GM18508 (cell line): ENCODE measurements around the gene PGAP2.
"Not testable (repeated sequence)": the region's sequence is repeated elsewhere in the genome, so short reads cannot be mapped to it uniquely, and the experiment has no call there.

Experiments used
- ATAC-seq: cut with Tn5 transposase; IDR thresholded peaks from one replicate; pipeline ENCODE4 v1.9.1; 2021; ENCODE audit warnings: moderate number of reproducible peaks; ENCODE audit not compliant: insufficient read depth, unreplicated experiment

The PGAP2 gene

DNA sequence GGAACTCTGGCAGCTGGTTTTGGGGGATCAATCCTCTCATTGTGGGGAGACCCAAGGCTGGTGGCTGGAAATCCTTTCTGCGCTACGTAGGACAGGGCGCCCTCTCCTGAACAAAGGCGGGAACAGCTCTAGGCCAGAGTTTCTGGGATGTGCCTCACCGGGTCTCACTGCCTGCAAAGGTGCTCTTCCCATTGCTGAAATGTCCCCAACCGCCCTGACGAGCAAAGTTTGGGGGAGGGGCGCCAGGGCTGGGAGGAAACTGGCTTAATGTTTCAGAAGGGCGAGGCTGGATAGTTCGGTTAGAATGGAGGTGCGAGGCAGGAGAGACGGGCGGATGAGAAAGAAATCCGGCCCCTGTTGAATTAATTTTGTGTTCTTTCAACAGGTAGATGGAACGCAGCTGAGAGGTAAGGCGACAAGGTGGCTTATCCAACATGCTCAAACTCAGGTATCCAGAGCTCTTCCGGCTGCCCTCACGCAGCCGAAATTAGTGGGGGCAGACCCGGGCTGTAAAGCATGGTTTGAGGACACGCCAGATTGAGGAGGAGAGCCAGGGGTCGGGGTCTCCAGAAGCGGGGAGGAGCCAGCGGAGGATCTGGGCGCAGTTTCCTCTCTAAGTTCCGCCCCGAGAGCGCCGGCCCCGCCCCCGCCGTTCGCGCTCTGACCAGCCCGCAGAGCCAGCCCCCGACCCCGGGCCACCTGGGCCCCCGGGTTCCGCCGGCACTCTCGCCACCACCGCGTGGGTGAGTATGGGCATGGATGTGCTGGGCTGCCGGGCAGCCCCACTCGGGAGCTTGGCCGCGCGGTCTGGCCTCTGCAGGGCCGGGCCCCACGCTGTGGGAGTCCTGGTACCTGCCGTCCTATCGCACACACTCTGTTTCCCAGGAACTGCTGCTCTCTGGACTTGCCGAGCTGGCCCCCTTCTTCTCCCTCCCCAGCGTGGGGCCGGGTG is at the start of gene PGAP2:
Gene PGAP2, plus strand, starts transcription at position 652 of the 952 bp plus-strand sequence. CDS start 2,700 bp downstream, outside the sequence.
- ATAC-seq, result no peak

DNA sequence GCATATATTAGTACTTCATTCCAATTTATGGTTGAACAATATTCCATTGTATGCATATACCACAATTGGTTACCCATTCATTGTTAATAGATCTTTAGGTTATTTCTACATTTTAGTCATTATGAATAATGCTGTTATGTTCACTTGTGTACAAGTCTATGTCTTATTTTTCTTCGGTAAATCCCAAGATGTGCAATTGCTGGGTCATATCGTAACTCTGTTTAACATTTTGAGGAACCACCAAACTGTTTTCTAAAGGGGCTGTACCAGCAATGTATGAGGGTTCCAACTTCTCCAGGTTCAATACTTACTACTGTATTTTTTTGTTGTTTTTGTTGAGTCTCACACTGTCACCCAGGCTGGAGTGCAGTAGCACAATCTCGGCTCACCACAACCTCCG is 44.1 kb upstream of the PGAP2 start:
- ATAC-seq, result no peak

DNA sequence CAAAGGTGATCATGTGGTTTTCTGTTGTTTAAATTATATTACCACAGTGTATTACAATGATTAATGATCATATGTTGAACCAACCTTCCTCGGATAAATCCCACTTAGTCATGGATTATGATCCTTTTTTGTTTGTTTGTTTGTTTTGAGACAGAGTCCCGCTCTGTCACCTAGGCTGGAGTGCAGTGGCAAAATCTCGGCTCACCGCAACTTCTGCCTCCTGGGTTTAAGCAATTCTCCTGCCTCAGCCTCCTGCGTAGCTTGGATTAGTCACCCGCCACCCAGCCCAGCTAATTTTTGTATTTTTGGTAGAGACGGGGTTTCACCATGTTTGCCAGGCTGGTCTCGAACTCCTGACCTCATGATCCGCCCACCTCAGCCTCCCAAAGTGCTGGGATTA is 41.5 kb upstream of the PGAP2 start:
- ATAC-seq, result not testable (repeated sequence)

DNA sequence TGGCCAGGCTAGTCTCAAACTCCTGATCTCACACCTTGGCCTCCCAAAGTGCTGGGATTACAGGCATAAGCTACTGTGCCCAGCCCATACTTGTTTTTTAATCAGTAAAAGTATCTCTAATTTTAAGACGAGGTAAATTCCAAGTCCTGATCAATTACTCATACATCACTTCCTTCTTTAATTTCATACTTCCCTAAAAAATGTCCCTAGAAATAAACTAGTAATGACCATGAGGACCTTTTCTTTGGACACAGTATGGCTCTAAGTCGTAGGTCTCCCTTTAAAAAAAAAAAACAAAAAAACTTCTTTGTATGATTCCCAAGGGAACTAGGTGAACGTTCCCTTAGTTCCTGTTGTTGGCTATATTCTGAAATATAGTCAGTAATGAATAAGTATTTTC is 40.8 kb upstream of the PGAP2 start:
- ATAC-seq, result no peak

DNA sequence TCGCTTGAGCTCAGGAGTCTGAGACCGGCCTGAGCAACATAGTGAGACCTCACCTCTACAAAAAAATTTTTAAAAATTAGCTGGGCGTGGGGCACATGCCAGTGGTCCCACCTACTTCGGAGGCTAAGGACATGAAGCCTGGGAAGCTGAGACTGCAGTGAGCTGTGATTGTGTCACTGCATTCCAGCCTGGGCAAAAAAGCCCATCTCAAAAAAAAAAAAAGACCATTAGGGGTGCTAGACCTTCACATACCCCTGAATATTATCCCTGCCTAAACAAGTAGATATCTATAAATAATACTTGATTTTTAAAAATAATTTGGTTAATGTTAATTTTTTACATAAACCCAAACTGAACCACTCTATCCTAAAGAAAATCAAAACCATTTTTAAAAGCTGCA is 35.2 kb upstream of the PGAP2 start:
- ATAC-seq, result no peak

DNA sequence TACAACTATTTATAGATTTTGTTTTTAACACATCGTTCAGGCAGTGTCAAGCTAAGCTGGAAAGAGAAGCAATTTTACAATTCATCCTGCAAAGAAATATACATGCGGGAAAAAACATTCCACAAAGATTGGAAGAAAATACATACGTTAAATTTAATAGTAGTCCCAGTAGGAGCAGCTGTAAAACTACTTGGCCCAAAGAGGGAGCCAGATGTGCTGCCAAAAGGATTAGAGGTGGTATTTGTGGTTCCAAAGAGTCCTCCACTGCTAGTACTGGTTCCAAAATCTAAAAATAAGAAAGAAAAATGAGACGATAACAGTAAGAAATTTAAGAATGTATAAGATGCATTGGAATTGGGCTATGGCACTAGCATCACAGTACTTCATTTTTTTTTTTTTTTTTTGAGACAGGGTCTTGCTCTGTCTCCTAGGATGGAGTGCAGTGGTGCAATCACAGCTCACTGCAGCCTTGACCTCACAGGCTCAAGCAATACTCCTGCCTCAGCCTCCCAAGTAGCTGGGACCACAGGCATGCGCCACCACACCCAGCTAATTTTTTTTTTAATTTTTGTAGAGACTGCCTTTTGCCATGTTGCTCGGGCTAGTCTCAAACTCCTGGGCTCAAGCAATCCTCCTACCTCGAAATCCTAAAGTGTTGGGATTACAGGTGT is 32.5 kb upstream of the PGAP2 start:
- no peak for ATAC-seq

DNA sequence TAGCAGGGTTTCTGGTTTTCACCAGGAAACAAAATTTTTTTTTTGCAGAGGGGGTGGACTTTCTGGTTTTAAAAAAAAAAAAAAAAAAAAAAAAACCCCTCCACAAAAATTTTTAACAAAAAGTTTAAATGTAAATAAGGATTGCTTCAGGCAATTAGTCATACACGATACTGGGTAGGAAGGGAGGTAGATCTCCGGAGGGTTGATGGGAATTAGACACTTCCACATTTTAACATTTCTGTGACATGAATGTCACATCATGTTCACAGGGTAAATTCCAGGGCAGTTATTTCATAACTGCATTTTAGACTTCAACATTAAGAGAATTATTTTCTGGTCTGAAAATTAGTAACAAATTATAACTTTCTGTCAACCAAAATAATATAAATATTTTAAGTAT is 26.9 kb upstream of the PGAP2 start:
- ATAC-seq, result no peak

DNA sequence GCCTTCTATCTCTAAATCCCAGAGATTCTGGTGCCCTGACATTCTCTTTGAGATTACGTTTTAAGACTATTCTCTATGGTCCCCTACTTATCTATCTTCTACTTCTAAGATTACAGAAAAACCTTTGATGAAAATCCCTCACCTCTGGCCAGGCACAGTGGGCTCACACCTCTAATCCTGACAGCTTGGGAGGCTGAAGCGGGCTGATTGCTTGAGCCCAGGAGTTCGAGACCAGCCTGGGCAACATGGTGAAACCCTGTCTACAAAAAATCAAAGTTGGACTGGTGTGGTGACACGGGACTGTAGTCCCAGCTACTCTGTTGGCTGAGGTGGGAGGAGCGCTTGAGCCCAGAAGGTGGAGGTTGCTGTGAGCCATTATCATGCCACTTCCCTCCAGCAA is 25.4 kb upstream of the PGAP2 start:
- no peak for ATAC-seq

DNA sequence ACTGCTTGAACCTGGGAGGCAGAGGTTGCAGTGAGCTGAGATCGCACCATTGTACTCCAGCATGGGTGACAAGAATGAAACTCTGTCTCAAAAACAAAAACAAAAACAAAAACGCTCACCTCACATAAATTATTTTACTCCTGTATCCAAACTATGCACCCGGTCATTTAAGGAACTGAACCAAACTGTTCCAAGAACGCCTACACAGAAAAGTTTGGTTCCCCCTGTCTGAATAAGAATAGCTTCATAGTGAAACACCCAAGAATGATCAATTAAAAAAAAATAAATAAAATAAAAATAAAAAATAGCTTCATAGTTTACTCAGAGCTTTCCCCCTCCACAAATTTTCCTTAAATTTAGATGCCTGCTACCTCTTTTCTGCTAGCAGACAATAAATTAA is 24.7 kb upstream of the PGAP2 start:
- ATAC-seq, result no peak

DNA sequence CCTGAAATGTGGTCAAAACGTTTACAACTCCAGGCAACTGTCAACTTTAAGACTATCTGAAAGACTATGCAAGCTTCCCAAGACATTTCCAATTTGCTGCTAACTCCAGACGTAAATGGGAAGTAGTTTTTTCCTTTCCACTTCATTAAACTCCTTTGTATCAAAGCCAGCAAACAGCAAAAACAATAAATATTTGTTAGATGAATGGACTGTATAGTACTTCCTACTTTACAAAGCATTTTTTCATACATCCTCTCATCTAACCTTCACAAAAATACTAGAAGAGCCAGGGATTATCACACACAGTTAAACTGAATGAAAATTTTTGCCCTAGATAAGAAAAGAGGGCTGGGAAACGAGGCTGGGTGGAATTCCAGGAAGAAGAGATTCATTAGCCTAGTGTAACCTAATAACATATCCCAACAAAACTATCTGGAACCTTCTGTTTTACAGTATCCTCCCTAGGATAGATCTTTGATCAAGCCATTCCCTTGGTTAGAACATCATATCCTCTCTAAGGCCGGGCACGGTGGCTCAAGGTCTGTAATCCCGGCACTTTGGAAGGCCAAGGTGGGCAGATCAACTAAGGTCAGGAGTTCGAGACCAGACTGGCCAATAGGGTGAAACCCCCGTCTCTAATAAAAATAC is 21.5 kb upstream of the PGAP2 start:
- no peak for ATAC-seq

DNA sequence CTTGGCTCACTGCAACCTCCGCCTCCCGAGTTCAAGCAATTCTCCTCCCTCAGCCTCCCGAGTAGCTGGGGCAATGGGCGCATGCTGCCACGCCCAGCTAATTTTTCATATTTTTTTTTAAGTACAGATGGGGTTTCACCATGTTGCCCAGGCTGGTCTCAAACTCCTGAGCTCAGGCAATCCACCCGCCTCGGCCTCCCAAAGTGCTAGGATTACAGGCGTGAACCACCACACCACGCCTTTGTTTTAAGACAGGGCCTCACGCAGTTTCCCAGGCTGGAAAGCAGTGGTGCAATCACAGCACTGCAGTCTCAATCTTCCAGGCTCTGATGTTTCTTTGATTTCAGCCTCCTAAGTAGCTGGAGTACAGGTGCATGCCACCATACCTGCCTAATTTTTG is 14.0 kb upstream of the PGAP2 start:
- ATAC-seq, result not testable (repeated sequence)

DNA sequence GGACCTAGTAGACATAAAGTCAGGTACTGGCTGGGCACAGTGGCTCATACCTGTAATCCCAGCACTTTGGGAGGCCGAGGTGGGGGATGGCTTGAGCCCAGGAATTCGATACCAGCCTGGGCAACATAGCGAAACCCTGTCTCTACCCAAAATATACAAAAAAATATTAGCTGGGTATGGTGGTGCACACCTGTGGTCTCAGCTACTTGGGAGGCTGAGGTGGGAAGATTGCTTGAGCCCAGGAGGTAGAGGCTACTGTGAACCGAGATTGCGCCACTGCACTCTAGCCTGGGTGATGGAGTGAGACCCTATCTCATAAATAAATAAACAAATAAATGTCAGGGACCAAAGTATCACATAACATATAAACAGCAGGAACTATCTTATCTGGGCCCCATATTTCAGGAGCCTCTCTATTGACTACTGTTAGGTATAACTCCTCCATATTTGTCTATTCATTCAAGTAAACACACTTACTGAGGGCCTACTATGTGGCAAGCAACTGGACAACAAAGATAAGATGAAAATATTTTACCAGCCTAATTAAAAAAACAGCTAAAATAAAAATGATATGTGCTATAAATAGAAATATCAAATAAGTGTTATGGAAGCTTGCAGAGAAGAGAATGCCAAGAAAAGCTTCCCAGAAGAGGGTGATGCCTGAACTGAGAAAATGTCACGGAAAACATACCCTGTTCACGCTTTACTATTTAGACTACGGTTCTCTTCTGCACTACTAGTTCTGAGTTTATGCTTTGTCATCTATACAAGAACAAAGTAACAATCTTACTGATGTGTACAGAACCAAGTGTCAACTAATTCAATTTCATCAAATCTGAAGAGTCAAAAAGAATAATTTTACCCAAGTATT is 13.0 kb upstream of the PGAP2 start:
- ATAC-seq, result no peak

DNA sequence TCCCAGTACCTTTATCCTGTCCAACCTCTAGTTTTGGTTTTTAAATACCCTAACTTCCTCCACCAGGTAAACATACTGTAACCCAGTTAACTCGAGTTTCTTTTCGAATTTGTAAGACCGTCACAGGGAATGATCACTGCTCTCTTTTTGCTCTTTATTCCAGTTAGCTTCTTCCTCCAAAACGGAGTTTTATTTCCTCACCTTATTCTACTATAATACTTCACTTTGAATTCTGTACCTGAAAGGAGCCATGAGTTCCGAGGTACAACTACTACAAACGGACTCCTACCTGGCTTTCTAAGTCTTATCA is 12.4 kb upstream of the PGAP2 start:
- ATAC-seq, result no peak

DNA sequence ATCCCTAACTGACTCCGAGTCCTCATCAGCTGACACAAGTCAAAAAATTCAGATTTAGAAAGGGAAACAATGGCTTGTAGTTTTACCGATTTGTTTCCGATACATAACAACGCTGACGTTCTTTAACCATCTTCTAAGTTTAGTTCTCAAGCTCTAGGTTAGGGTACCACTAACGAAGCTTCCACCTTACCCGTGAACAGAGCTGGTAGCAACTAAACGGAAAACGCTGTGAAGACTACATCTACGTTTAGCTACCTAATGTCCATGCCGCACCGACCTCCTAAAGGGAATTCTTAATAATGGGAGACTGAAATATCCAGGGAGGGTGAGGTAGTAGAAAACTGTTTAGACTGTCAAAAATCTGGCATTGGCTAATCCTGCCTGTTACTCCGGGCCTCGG is 12.0 kb upstream of the PGAP2 start:
- no peak for ATAC-seq

DNA sequence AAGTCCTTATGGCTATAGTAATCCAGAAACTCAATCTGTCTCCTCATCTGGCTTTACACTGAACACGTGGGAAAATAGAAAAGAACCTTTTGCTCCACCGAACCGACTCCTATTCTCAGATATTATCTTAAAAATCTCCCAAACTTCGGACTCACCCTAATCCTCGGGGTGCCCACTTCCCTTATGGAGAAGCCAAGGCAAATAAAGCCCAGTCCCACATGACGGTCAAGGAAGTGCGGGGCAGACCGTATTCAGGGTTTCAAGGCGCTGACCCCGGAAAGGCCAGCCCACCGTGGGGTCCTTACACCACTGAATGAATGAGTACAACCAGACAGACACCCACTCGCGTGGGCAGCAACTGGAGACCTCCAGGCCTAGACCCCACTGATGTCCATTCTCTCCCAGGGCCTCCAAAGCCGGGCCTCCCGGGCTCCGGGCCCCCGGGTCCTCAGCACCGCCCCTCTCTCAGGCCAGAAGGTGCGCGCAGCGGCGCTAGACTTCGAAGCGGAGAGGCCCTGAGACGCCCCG is 11.5 kb upstream of the PGAP2 start:
- peak; percentile 5 for ATAC-seq

DNA sequence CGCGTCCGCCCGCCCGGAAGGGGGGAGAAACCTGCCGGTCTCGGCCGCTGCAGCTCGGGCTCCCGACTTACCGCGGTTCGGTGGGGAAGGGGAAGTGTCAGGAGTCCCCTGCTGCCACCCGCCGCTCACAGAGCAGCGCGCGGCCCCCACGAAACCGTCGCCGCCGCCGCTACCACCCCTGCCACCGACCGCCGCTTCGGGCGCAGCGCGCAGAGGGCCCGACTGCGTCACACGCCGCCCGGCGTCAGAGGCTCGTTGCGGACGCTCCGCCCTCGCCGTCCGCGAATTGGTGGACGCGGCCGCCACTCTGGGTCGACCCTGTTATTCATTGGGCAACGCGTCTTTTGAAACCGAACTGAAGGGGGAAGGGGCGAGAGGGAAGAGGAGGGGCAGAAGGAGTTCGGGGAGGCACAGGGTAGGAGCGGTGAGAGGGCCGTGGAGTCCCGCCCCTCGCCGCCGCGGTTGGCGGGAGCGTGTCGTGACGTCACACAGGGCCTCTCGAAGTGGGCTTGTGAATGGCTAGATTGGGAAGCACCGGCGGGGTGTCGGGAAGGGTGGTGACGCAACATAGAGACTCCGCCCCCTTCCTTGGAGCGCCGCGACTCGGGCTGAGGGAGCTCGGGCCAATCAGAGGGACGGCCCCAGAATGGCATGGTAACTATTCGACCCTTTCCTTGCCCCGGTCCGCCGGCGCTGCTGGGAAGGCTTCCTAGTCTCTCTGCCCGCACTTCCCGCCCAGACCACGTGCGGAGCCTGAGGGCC is 10.8 kb upstream of the PGAP2 start, which contains the start of gene NUP98:
Gene NUP98, minus strand, starts transcription at position 226 of the 762 bp plus-strand sequence. CDS start 15,437 bp downstream, outside the sequence.
- ATAC-seq, result peak; percentile 84

DNA sequence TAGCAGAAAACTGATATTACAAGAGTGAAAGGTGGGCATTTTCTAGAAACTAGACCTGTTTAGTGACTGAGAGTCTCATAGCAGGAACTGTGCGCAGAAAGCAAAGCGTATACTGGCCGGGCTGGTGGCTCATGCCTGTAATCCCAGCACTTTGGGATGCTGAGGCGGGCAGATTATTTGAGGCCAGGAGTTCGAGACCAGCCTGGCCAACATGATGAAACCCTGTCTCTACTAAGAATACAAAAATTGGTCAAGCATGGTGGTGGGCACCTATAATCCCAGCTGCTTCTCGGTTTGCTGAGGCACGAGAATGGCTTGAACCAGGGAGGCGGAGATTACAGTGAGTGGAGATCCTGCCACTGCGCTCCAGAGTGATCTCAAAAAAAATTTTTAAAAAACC is 9.2 kb upstream of the PGAP2 start:
- no peak for ATAC-seq

DNA sequence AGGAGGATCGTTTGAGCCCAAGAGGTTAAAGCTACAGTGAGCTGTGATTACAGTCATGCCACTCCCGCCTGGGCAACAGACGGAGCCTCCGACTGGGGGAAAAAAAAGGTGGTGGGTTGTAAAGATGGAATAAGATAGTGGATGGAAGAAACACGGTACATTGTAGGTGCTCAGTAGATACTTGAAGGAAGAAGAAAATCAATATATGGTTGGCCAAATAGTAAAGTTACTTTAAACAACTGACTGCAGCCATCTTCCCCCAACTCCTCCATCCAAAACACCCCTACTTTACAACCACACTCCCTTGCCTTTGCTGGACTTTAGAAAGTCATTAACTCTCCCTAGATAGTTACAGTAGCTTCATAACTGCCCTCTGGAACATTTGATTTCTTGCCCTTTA is 8.5 kb upstream of the PGAP2 start:
- ATAC-seq, result no peak
